ENCODE results near the gene TLE5. TPM values are rescaled to one million over a fixed set of nuclear protein-coding genes. Genes with fewer than 3 reads are reported as not detected.
A peak's percentile ranks its signal among the peaks of the same experiment; 100 is the strongest.
"Not testable (repeated sequence)": the region's sequence is repeated elsewhere in the genome, so short reads cannot be mapped to it uniquely, and the experiment has no call there.

Gene TLE5
- total RNA-seq, 2 experiments from 2014 or later, result 635 to 655 TPM

DNA sequence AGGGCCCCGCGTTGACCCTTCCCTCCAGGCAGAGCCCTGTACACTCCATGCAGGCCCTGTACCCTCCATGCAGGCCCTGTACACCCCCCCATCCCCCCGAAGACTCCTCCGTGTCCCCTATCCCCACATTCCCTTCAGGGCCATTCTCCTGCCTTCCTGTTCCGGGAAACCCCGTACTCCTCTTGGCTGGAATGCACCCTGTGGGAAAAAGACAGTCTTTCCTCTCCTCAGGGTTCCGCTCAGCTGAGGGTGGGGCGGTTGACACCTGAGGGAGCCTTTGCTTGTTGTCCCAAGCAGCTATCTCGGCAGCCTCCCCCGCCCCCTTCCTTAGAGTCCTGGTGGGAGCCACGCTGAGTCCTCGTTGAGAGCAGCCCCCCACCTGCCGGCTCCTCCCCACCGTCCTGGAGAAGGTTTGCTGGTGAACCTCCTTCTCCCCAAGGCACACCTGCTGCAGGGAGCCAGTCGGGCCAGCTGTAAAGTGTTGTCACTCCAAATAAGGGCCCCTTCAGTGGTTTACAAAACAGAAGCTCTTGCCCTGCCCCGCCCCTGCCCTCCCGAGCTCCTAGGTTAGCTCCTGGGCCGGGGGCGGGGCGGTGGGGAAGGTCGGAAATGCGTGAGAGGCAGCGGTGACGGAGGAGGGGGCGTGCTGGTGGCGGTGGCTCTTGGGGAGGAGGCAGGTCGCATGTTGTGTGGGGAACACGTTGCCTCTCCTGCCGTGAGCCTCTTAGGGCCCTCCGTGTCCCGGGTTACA lies 33.3 kb upstream of the TLE5 start:
- Mint-ChIP-seq H3K4me3 (peak overlapping the region; percentile 46), H3K27ac (no peak overlapping the region), H3K36me3 (ENCODE audit: low read depth) (no peaks in the 10 kb centered on the region), H3K9me3 (ENCODE audit: insufficient read depth) (no peaks in the 10 kb centered on the region), H3K27me3 (ENCODE audit: low read depth) (peaks cover 37% of the 10 kb centered on the region), H3K4me1 (ENCODE audit: low read depth) (peaks cover 19% of the 10 kb centered on the region)
- ATAC-seq (no peak), DNase-seq (no peak)
- POLR2A ChIA-PET, result no interaction called here
- CTCF ChIA-PET, result interaction anchor here (1.6 to 2.2 kb wide), 3 partner anchors 8 to 145 kb away, joined by 5 to 14 read pairs (median 5); no protein-coding TSS in a partner anchor

DNA sequence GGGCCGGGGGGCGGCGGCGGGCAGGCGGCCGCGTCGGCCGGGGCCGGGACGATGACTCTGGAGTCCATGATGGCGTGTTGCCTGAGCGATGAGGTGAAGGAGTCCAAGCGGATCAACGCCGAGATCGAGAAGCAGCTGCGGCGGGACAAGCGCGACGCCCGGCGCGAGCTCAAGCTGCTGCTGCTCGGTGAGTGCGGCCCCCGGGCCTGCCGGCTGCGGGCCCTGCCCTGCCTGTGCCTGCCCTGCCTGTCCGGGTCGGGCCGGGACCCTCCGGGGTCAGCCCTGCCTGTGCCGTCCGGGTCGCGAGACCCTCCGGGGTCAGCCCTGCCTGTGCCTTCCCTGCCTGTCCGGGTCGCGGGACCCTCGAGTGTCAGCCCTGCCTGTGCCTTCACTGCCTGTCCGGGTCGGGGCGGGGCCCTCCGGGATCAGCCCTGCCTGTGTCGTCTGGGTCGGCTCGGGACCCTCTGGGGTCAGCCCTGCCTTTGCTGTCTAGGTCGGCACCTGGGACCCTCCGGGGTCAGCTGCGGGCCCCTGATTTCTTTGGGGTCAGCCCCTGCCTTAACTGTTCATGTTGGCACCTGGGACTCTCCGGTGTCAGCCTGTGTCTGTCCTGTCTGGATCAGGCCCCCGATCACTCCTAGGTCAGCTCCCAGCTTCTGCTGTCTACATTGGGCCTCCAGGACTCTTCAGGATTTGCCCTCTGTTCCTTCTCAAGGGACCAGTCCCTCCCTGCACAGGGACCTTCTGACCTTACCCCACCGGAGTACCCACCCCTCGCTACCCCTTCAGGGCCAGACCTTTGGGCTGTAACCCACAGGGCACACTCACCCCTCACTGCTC lies 32.5 kb upstream of the TLE5 start:
- H3K9me3 Mint-ChIP-seq (ENCODE audit: insufficient read depth), result no peaks in the 10 kb centered on the region
- no peak overlapping the region for H3K27ac Mint-ChIP-seq
- H3K4me3 Mint-ChIP-seq, result peak overlapping the region; percentile 46
- DNase-seq (peak; percentile 38), ATAC-seq (peak; percentile 28)
- H3K36me3 Mint-ChIP-seq (ENCODE audit: low read depth), result no peaks in the 10 kb centered on the region
- H3K27me3 Mint-ChIP-seq (ENCODE audit: low read depth), result peaks cover 33% of the 10 kb centered on the region
- peaks cover 18% of the 10 kb centered on the region for H3K4me1 Mint-ChIP-seq (ENCODE audit: low read depth)
- POLR2A ChIA-PET, result no interaction called here
- CTCF ChIA-PET, result interaction anchor here (1.6 to 2.2 kb wide), 3 partner anchors 9 to 144 kb away, joined by 5 to 14 read pairs (median 5); no protein-coding TSS in a partner anchor

DNA sequence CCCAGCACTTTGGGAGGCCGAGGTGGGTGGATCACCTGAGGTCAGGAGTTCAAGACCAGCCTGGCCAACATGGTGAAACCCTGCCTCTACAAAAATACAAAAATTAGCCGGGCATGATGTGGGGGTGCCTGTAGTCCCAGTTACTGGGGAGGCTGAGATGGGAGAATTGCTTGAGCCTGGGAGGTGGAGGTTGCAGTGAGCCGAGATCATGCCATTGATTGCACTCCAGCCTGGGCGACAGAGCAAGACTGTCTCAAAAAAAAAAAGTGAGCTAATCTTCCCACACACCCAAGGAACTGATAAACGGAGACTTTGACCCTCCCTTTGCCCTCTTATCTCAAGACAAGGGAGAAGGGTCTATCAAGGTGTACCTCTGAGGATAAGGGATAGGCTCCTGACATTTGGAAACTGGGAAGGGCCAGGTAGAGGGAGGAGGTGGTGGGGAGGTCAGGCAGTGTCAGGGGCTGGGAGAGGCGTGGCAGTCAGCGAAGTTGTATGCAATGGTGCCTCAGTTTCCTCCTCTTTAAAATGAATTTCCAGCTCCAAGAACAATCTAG lies 27.1 kb upstream of the TLE5 start:
- ChIA-PET POLR2A (interaction anchor here (1.0 kb wide), 1 partner anchor 28 kb away, joined by 3 read pairs; no protein-coding TSS in a partner anchor), CTCF (interaction anchor here (0.9 to 1.0 kb wide), 2 partner anchors 15 to 19 kb away, joined by 3 to 7 read pairs; no protein-coding TSS in a partner anchor)
- not testable (repeated sequence) for H3K36me3 Mint-ChIP-seq (ENCODE audit: low read depth); H3K9me3 Mint-ChIP-seq (ENCODE audit: insufficient read depth); H3K4me1 Mint-ChIP-seq (ENCODE audit: low read depth); DNase-seq; H3K27me3 Mint-ChIP-seq (ENCODE audit: low read depth); ATAC-seq; H3K4me3 Mint-ChIP-seq; H3K27ac Mint-ChIP-seq

DNA sequence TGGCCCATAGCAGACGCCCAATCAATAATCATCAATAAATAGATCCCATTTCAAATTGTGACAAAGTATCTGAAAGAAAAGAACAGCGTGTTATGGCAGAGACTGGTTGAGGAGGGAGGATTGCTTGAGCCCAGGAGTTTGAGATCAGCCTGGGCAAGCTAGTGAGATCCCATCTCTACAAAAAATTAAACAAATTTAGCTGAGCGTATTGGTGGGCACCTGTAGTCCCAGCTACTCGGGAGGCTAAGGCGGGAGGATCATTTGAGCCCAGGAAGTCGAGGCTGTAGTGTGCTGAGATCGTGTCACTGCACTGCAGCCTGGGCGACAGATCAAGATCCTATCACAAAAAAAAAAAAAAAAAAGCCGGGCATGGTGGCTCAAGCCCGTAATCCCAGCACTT lies 25.5 kb upstream of the TLE5 start:
- CTCF ChIA-PET, result interaction anchor here (1.1 kb wide), 1 partner anchor 16 kb away, joined by 7 read pairs; no protein-coding TSS in a partner anchor
- H3K36me3 Mint-ChIP-seq (ENCODE audit: low read depth), result no peaks in the 10 kb centered on the region
- no peak for DNase-seq
- POLR2A ChIA-PET, result no interaction called here
- H3K4me1 Mint-ChIP-seq (ENCODE audit: low read depth), result no peaks in the 10 kb centered on the region
- no peak for ATAC-seq
- no peak overlapping the region for H3K27ac Mint-ChIP-seq
- no peak overlapping the region for H3K4me3 Mint-ChIP-seq
- H3K9me3 Mint-ChIP-seq (ENCODE audit: insufficient read depth), result no peaks in the 10 kb centered on the region
- H3K27me3 Mint-ChIP-seq (ENCODE audit: low read depth), result peaks cover 5% of the 10 kb centered on the region

DNA sequence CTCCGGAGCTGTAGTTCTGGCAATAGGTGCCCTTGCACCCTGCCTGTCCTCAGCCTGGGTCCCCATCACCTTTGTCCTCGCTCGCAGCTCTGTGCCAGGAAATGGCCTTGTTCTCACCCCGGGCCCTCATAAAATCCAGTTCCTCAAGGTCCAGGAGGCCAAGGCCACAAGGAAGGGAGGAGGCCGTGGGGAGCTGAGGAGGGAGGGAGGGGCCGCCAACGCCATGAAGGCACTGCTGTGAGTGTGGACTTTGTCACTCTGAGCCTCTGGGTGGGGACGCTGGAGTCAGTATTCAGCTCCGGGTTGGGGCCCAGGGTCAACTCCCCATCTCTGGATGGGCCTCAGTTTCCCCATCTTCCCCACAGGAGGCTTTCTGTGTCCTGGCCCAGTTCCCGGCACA lies 22.6 kb upstream of the TLE5 start:
- H3K9me3 Mint-ChIP-seq (ENCODE audit: insufficient read depth), result no peaks in the 10 kb centered on the region
- no peaks in the 10 kb centered on the region for H3K36me3 Mint-ChIP-seq (ENCODE audit: low read depth)
- H3K4me3 Mint-ChIP-seq, result no peak overlapping the region
- DNase-seq (no peak), ATAC-seq (no peak)
- POLR2A ChIA-PET, result interaction anchor here (0.6 kb wide), 1 partner anchor 69 kb away, joined by 3 read pairs; no protein-coding TSS in a partner anchor
- no peak overlapping the region for H3K27ac Mint-ChIP-seq
- no peaks in the 10 kb centered on the region for H3K4me1 Mint-ChIP-seq (ENCODE audit: low read depth)
- CTCF ChIA-PET, result interaction anchor here (0.9 to 6.4 kb wide), 3 partner anchors 9 to 24 kb away, joined by 6 to 39 read pairs (median 8); no protein-coding TSS in a partner anchor
- peaks cover 2% of the 10 kb centered on the region for H3K27me3 Mint-ChIP-seq (ENCODE audit: low read depth)

DNA sequence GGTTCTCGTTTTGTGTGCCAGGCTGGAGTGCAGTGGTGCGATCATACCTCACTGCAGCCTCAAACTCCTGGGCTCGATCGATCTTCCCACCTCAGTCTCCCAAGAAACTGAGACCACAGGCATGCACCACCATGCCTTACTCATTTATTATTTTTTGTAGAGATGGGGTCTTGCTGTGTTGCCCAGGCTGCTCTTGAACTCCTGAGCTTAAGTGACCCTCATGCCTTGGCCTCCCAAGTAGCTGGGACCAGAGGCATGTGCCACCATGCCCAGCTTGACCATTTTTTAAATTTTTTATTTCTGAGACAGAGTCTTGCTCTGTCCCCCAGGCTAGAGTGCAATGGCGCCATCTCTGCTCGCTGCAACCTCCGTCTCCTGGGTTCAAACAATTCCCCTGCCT lies 21.7 kb upstream of the TLE5 start:
- Mint-ChIP-seq H3K4me1 (ENCODE audit: low read depth) (no peaks in the 10 kb centered on the region), H3K27me3 (ENCODE audit: low read depth) (no peaks in the 10 kb centered on the region), H3K27ac (no peak overlapping the region), H3K36me3 (ENCODE audit: low read depth) (no peaks in the 10 kb centered on the region), H3K9me3 (ENCODE audit: insufficient read depth) (no peaks in the 10 kb centered on the region), H3K4me3 (no peak overlapping the region)
- ATAC-seq, result no peak
- ChIA-PET CTCF (interaction anchor here (2.6 to 6.4 kb wide), 2 partner anchors 20 to 25 kb away, joined by 8 to 39 read pairs; no protein-coding TSS in a partner anchor), POLR2A (interaction anchor here (0.7 kb wide), 1 partner anchor 100 kb away, joined by 3 read pairs; no protein-coding TSS in a partner anchor)
- no peak for DNase-seq

DNA sequence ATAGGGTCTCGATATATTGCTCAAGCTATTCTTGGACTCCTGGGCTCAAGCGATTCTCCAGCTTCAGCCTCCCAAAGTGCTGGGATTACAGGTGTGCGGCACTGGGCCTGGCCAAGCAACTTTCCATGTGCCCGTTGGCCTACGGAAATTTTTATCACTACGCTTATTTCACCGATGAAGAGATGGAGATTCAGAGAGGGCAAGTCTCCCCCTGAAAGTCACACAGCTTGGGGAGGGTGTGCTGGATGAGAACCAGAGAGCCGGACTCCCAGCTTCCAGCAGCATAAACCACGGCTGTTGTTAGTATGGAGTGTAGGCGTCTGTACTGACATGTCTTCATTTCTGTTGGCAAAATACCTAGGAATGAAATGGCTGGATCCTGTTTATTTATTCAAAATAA lies 20.0 kb upstream of the TLE5 start:
- Mint-ChIP-seq H3K9me3 (ENCODE audit: insufficient read depth) (no peaks in the 10 kb centered on the region), H3K27ac (no peak overlapping the region), H3K4me3 (no peak overlapping the region), H3K27me3 (ENCODE audit: low read depth) (no peaks in the 10 kb centered on the region), H3K4me1 (ENCODE audit: low read depth) (no peaks in the 10 kb centered on the region), H3K36me3 (ENCODE audit: low read depth) (no peaks in the 10 kb centered on the region)
- no peak for ATAC-seq
- CTCF ChIA-PET, result interaction anchor here (2.6 to 6.4 kb wide), 2 partner anchors 22 to 26 kb away, joined by 8 to 39 read pairs; no protein-coding TSS in a partner anchor
- DNase-seq, result no peak
- POLR2A ChIA-PET, result no interaction called here

DNA sequence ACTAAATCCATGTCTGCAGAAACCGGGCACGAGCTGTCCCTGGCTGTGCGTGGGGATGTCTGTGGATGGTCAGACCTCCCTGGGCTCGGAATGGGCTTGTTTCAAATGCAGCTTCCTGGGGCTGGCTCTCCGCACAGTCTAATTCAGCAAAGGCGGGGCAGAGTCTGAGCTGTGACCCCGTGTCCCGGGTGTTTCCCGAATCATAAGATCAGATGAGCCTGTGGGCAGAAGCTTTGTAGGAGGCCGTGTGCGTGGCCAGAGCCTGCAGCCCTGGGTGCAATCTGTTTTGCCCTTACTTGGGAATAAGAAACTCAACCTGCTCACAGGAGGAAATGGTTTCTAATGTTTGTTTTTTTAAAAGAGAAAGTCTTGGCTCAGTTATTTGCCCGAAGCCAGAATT lies 18.0 kb upstream of the TLE5 start:
- H3K4me3 Mint-ChIP-seq, result no peak overlapping the region
- no peak overlapping the region for H3K27ac Mint-ChIP-seq
- no peaks in the 10 kb centered on the region for H3K9me3 Mint-ChIP-seq (ENCODE audit: insufficient read depth)
- peaks cover 2% of the 10 kb centered on the region for H3K4me1 Mint-ChIP-seq (ENCODE audit: low read depth)
- ChIA-PET CTCF (interaction anchor here (1.3 to 6.4 kb wide), 2 partner anchors 24 to 28 kb away, joined by 5 to 39 read pairs; no protein-coding TSS in a partner anchor), POLR2A (no interaction called here)
- ATAC-seq (no peak), DNase-seq (no peak)
- no peaks in the 10 kb centered on the region for H3K36me3 Mint-ChIP-seq (ENCODE audit: low read depth)
- no peaks in the 10 kb centered on the region for H3K27me3 Mint-ChIP-seq (ENCODE audit: low read depth)

DNA sequence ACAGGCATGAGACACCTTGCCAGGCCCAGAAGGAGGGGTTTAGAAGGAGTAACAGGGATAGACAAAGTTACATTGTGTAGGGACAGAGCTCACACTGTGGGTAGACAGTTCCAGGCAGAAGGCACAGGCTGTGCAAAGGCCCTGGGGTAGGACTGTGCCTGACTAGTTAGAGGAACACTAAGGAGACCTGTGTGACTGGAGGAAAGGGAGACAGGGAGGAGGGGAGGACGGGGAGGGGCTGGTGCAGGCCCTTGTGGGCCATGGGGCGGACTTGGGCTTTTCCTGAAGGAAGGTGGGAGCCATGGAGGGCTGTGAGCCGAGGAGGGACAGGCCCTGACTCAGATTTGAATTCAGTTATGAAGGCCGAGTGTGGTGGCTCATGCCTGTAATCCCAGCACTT lies 17.3 kb upstream of the TLE5 start:
- no peaks in the 10 kb centered on the region for H3K36me3 Mint-ChIP-seq (ENCODE audit: low read depth)
- DNase-seq, result no peak
- H3K27me3 Mint-ChIP-seq (ENCODE audit: low read depth), result no peaks in the 10 kb centered on the region
- no peaks in the 10 kb centered on the region for H3K9me3 Mint-ChIP-seq (ENCODE audit: insufficient read depth)
- peaks cover 2% of the 10 kb centered on the region for H3K4me1 Mint-ChIP-seq (ENCODE audit: low read depth)
- H3K27ac Mint-ChIP-seq, result no peak overlapping the region
- ChIA-PET CTCF (interaction anchor here (6.4 kb wide), 1 partner anchor 25 kb away, joined by 39 read pairs; no protein-coding TSS in a partner anchor), POLR2A (no interaction called here)
- H3K4me3 Mint-ChIP-seq, result no peak overlapping the region
- no peak for ATAC-seq

DNA sequence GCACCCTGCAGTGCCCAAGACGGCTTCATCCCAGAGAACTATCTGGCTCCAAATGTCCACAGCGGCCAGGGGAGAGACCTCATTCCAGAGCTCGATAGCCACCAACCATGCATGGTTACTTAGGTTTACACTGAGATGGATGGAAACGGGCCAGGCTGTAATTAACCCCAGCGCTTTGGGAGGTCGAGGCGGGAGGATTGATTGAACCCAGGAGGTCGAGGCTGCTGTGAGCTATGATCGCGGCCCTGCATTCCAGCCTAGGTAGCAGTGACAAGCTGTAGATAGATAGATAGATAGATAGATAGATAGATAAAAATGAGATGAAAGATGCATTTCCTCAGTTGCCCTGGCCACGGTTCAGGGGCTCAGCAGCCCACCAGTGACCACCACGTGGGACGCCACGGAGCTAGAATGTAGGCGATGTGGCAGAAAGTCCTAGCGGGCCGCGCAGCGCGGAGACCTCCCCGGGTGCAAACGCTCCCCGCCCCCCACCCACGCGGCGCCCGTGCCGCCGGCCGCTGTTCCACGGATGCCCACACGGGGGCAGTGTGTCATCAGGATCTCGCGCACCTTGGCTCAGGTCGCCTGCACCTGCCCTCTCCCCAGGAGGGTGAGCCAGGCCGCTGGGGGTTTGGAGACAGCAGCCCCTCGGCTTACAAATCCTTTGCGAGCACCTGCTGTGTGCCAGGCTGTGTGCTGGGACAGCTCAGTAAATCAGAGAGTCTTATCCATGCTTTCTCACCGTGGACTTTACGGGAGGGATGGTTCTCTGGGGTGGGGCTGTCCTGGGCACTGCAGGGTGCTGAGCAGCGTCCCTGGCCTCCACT lies 13.5 kb upstream of the TLE5 start:
- ATAC-seq, result peak; percentile 81
- Mint-ChIP-seq H3K9me3 (ENCODE audit: insufficient read depth) (no peaks in the 10 kb centered on the region), H3K4me3 (no peak overlapping the region), H3K36me3 (ENCODE audit: low read depth) (no peaks in the 10 kb centered on the region), H3K27ac (no peak overlapping the region), H3K4me1 (ENCODE audit: low read depth) (peaks cover 2% of the 10 kb centered on the region), H3K27me3 (ENCODE audit: low read depth) (no peaks in the 10 kb centered on the region)
- CTCF ChIA-PET, result interaction anchor here (0.8 to 6.2 kb wide), 18 partner anchors 9 to 125 kb away, joined by 3 to 47 read pairs (median 4); partner anchors contain the start of gene GNA11
- peak; percentile 79 for DNase-seq
- POLR2A ChIA-PET, result interaction anchor here (0.6 to 0.9 kb wide), 2 partner anchors 12 to 28 kb away, joined by 3 read pairs; no protein-coding TSS in a partner anchor

Measured in activated CD8-positive, alpha-beta T cell treated with anti-CD3 and anti-CD28 coated beads, Interleukin-2, amount 10 ng/mL, durations not matched to agents 7 days and 5 days (primary cell).